NCI-H2196 treated with DMSO at 0.1 percent for 48 hours (cell line): ENCODE results near the gene PLD3.
A peak's percentile ranks its signal among the peaks of the same experiment; 100 is the strongest.
"Not testable (repeated sequence)": the region's sequence is repeated elsewhere in the genome, so short reads cannot be mapped to it uniquely, and the experiment has no call there.

Experiments
- DNase-seq: peaks from one replicate; lab custom pipeline; 2025; ENCODE audit not compliant: unreplicated experiment; lab: John Stamatoyannopoulos, UW

Gene PLD3

GRCh38 chr19:40388481-40388880 lies 40.0 kb downstream of the PLD3 start:
- no peak for DNase-seq

GRCh38 chr19:40389404-40390083 lies 41.0 kb downstream of the PLD3 start:
- no peak for DNase-seq

GRCh38 chr19:40390084-40390742 lies 41.7 kb downstream of the PLD3 start, which contains the start of gene HIPK4:
Gene HIPK4, minus strand, starts transcription at chr19:40390181. Its CDS starts 279 bp downstream, at chr19:40389902.
- no peak for DNase-seq

GRCh38 chr19:40392123-40392522 lies 43.6 kb downstream of the PLD3 start:
- DNase-seq: no peak

- DNase-seq: no peak
These were observed 44.5 kb downstream of the PLD3 start for GRCh38 chr19:40392894-40393517.

- DNase-seq: no peak
These were observed 45.7 kb downstream of the PLD3 start for GRCh38 chr19:40393894-40394815.

GRCh38 chr19:40394816-40395210 lies 46.3 kb downstream of the PLD3 start:
- DNase-seq: no peak

- DNase-seq: no peak
These were observed 47.5 kb downstream of the PLD3 start for GRCh38 chr19:40395956-40396355.

GRCh38 chr19:40396886-40397567 lies 48.5 kb downstream of the PLD3 start:
- no peak for DNase-seq

- no peak for DNase-seq
These were observed 49.0 kb downstream of the PLD3 start for GRCh38 chr19:40397568-40397906.

- no peak for DNase-seq
These were observed 50.1 kb downstream of the PLD3 start for GRCh38 chr19:40398417-40399131.

GRCh38 chr19:40400559-40400958 lies 52.1 kb downstream of the PLD3 start:
- no peak for DNase-seq

GRCh38 chr19:40403262-40403984 lies 54.9 kb downstream of the PLD3 start:
- peak; percentile 79 for DNase-seq

- no peak for DNase-seq
These were observed 59.5 kb downstream of the PLD3 start for GRCh38 chr19:40407714-40408597.

GRCh38 chr19:40408598-40408925 lies 60.1 kb downstream of the PLD3 start:
- DNase-seq: not testable (repeated sequence)

- no peak for DNase-seq
These were observed 61.5 kb downstream of the PLD3 start for GRCh38 chr19:40410030-40410389.

- DNase-seq: no peak
These were observed 62.8 kb downstream of the PLD3 start for GRCh38 chr19:40411125-40411842.

GRCh38 chr19:40411958-40412499 lies 63.5 kb downstream of the PLD3 start:
- no peak for DNase-seq
